ENCODE data around the gene MYH11.

MYH11 gene

DNA sequence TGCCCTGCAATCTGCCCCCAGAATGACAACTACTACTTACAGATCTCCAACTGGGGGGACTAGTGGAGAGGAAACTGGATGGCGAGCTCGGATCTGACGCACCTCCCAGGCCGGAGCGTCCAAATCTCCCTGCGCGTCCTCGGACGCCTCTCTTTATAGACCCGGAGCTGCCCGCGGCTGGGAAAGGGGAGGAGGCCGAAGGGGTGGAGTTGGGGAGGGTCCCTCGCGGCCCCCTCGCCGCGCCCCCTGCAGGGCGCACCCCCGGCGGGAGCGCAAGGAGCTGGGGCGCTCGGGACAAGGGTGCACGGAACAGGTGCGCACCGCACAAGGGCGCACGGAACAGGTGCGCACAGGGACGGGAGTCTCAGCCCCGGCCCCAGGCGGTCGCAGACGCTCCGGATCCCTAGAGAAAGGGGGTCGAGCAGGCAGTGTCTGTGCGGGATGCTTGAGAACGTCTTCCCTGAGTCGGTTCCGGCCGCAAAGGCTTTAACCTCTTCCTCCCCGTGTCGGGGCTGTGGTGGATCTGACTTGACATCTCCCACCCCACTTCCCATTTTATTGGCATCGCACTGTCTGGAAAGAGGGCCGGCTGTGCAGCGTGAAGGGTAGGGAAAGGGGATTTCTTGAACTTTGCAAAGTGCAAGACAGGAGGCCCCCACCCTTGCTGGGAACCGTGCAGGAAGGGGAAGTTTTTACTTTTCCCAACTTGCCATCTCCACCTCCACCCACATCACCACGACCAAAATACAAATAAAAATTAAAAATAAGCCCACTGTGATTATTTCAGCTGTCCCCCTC is at the start of gene MYH11:
TSS of gene MYH11 (minus strand) at position 128 of the 798 bp plus-strand sequence. CDS start 18,776 bp downstream, outside the sequence.
- peak; percentile 40 for DNase-seq

DNA sequence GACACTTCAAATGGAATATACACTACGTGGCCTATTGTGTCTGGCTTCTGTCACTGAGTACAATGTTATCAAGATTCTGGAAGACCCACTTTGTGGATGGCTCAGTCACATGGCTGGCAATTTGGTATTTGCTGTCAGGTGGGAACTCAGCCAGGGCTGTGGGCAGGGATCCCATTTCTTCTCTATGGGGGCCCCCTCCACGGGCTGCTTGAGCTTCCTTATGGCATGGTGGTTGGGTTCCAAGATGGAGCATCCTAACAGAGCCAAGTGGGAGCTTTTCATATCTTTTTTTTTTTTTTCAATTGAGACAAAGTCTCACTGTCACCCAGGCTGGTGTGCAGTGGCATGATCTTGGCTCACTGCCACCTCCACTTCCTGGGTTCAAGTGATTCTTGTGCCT is 49.6 kb upstream of the MYH11 start:
- no peak for DNase-seq

DNA sequence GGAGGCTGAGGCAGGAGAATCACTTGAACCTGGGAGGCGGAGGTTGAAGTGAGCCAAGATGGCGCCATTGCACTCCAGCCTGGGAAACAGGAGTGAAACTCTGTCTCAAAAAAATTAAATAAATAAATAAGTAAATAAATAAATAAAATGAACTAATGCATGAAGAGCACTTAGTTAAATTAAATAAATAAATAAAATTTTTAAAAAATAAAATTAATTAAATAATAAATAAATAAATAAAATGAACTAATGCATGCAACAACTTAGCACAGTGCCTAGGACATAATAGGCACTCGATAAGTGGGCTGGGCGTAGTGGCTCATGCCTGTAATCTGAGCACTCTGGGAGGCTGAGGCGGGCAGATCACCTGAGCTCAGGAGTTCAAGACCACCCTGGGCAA is 47.1 kb upstream of the MYH11 start:
- DNase-seq = no peak

DNA sequence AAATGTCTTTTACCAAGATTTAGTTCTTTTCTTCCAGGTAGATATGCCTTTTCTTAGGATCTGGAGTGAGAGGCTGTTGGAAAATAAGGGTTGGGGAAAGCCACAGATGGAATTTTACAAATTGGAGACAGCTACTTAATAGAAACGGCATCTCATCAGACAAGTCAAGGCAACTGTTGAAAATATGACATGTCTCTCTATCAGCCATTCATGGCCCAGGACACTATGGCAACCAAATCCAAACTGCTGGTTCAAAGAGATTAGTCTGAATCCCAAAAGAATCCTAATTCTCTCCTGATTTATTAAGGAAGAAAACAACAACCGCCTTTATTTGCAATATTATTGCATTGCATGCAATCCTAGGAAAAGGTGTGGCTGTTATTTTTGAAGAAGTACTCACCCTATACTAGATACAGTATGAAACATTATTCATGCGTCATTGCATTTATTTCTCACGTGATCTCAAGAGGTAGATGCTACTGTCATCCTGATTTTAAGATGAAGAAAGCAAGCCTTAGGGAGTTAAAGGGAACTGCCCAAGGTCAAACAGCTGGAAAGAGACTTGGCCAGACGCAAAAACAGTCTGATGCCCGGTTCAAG is 44.2 kb upstream of the MYH11 start:
- DNase-seq = no peak

DNA sequence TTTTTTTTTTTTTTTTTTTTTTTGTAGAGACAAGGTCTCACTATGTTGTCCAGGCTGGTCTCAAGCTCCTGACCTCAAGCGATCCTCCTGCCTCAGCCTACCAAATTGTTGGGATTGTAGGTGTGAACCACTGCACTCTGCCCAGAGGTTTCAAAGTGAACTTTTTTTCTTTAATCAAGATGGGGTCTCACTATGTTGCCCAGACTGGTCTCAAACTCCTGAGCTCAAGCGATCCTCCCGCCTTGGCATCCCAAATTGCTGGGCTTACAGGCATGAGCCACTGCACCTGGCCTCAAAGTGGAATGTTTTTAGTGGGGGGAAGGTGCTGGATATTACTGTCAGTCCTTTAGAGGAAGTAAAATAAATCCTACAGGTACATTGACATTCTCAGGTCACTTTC is 43.5 kb upstream of the MYH11 start:
- no peak for DNase-seq

DNA sequence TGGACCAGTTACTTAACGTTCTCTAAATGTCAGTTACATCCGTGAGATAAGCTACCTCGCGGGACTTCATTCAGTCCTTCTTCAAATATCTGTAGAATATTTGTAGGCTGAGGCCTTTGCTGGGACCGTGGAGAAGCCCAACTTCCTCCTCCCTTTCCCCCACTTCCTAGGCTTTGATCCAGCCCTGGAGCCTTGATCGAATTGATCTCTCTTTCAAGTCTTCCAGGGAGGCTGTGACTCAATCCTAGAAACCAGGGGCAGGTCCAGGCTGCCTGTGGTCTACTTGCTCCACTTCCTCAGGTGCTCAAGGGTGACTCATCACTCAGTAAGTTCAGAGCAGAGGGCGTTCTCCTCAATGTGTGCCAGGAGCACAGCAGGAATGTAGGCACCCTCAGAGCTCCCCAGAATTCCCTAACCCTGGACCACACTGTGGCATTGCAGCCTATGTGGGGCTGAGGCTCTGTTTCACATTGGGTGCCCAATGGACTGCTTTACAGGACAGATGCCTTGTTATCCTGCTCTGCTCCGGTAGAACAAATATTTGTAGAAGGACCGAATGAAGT is 42.8 kb upstream of the MYH11 start:
- DNase-seq = peak; percentile 18

DNA sequence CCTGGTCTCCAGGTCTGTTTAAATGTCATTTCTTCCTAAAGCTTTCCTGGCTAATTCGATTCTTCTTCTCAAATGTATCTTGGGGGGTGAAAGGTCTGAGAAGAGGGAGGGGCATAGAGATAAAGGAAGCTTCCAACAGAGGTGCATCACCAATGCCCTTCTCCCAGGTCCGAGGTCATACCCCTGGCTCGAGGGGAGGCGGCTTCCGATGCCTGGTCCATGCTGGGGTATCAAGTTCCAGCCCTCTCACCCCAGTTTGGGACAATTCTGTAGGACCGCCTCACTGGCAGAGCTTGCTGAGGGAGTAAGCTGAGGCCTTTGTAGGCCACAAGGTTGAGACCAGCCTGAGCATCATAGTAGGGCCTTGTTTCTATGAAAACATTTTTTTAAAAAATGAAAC is 41.8 kb upstream of the MYH11 start:
- DNase-seq = no peak

DNA sequence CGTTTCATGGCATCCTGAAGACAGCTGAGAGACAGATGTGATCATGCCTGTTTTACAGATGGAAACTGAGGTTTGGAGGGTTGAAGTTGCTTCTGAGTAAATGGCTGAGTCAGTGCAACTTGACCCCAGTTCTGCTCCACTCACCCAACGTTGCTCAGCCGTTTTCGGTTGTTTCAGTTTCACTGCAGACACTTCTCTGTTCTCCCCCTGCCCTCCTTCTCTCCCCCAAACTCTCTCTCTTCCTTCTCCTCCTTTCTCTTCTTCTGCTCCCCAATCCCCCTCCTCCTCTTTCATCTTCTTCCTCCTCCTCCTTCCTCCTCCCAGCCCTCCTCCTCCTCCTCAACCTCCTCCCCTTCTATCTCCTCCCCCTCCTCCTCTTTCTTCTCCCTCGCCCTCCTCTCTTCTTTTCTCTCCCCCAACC is 41.0 kb upstream of the MYH11 start:
- no peak for DNase-seq

DNA sequence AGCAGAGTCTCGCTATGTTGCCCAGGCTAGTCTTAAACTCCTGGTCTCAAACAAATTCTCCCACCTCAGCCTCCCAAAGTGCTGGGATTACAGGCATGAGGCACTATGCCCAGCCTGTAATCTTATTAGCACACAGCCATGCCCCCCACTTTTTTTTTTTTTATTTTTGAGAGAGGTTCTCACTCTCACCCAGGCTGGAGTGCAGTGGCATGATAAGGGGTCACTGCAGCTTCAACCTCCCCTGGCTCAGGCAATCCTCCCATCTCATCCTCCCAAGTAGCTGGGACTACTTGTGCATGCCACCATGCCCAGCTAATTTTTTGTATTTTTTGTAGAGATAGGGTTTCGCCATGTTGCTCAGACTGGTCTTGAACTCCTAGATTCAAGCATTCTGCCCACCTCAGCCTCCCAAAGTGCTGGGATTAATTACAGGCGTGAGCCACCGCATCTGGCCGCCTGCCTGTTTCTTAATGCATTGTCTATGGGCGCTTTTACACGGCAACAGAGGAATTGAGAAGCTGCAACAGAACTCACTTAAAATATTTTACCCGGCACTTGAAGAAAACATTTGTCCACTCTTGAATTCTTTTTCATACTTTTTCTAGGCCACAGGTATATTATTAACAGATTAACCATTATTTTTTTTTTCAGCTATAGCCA is 40.4 kb upstream of the MYH11 start:
- DNase-seq = peak; percentile 77

DNA sequence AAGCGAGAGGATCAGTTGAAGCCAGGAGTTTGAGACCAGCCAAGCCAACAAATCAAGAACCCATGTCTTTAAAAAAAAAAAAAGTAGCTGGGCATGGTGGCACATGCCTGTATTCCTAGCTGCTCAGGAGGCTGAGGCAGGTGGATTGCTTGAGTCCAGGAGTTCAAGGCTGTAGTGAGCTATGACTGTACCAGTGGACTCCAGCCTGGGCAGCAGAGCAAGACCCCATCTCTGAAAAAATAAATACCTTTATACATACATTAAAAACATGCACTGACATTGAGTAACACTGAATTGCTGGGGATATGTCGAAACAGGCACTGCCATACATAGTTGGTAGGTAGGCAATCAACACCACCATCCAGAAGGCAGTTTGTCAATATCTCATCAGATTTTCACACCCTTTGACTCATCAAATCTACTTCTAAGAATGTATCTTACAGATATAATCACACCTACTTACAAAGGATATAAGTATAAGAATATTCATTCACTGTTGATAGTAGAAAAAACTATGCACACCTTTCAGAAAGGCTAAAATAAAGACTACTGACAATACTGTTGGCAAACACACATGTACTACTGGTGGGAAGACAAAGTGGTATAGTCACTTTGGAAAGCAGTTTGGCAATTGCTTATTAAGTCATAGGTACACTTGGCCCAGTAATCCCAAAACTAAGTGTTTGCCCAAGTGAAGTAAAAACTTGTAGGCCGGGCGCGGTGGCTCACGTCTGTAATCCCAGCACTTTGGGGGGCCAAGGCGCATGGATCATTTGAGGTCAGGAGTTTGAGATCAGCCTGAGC is 37.9 kb upstream of the MYH11 start:
- DNase-seq = peak; percentile 40

DNA sequence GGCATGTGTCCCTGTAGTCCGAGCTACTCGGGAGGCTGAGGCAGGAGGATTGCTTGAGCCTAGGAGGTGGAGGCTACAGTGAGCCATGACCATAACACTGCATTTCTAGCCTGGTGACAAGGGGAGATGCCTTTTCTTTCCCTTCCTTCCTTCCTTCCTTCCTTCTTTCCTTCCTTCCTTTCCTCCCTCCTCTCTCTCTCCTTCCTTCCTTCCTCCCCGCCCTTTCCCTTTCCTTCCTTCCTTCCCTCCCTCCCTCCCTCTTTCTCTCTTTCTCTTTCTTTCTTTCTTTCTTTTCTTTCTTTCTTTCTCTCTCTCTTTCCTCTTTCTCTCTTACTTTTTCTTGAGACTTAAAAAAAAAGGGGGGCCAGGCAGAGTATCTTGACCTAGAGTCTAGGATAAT is 34.7 kb upstream of the MYH11 start:
- DNase-seq = no peak

DNA sequence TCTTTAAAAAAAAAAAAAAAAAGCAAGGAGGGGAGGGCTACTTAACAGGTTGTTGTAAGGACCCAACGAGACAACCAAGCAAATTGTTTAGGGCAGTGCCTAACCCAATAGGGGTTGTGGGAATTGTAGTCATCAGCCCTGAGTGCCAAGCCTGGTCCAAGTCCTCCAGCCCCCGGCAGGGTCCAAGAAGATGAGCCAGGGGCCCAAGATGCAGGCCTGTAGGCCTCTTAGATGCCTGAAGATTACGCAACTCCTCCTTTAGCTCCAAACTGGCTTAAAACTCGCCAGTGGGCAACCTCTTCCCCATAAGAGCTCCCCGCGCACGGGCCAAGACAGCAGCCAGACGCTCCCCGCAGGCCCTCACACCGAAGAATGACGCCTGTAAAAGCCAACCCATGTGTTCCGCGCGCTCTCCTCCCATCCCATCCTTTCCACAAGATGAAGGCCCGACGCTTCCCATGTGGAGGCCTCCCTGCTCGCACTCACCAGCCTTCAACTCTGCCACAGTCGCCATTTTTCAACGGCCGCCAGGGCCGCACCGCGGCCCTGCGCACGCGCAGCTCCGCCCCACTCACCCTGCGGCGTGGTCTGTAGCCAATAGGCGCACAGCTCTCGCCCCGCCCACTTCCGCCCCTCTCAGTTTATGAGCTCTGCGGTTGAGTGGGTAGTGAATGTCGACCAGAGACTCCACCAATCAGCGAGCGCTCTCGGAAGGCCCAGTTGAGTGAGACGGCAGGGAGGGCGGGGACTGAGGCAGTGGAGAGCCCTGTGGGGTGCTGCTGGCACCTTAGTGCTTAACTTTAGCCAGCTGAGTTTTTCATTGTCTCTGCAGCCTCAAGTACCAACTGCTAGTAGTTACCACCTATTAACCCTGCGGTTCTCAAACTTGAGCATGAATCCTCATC is 31.5 kb upstream of the MYH11 start, which contains the start of gene CEP20:
TSS of gene CEP20 (minus strand) at position 532 of the 905 bp plus-strand sequence. CDS start at position 514, 18 bp downstream.
- peak; percentile 100 for DNase-seq

DNA sequence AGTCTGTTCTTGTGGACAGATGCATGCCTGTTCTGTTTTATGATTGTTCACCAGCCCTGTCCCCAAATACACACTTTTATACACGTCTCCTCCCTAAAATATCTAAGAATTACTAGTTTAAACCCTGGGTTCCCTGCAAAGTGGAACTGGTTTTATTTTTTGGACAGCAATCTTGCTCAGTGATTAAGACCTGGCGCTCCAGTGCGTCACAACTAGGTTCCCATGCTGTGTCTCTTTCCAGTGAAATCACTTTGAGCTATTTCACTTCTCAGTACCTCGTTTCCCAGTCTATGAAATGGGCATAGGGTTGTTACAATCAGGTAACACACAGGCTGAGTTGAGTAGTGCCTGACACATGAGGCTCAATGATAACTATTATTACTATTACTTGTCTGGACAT is 30.5 kb upstream of the MYH11 start:
- peak; percentile 22 for DNase-seq

DNA sequence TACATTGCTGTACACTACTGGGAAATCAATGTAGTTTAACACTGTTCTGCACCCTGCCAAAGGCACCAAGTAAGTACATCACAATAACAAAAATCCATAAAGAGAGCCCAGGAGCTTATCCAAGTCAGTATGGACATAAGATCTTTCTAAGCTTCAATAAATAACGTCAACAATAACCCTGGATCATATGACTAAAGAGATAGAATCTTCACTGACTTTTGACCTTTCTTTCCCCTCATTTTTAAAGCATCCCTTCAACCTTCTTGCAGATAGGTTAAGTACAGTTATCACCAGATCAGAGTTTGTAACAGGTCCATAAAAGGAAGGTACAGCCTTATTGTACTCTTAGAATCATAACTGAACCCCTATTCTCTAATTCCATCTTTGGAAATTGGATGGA is 29.2 kb upstream of the MYH11 start:
- no peak for DNase-seq

DNA sequence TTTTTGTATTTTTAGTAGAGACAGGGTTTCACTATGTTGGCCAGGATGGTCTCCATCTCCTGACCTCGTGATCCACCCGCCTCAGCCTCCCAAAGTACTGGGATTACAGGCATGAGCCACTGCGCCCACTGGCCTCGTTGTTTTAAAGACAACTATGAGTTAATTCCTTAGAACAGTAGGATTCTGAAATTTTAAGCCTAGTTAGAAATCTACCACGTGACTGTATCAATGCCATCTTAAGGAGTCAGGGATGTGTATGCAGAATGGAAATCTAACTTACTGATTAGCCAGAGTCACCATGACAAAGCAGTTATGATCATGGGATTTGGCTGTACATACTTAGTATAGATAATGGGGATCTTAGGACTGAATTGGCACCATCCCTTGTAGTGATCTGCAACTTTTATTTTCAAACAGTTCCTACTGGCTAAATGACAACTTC is 28.8 kb upstream of the MYH11 start:
- peak; percentile 69 for DNase-seq

DNA sequence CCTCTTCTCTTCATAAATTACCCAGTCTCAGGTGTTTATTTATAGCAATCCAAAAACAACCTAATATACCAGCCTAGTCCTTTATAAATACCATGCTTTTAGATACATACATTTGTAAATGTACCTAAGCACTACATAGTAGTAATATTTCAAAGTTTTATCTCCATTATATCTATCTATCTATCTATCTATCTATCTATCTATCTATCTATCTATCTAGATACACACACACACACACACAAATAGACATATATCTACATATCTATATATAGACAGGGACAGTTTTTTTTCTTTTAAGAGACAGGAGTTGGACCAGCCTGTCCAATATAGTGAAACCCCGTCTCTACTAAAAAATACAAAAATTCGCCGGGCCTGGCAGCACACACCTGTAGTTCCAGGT is 25.7 kb upstream of the MYH11 start:
- no peak for DNase-seq

DNA sequence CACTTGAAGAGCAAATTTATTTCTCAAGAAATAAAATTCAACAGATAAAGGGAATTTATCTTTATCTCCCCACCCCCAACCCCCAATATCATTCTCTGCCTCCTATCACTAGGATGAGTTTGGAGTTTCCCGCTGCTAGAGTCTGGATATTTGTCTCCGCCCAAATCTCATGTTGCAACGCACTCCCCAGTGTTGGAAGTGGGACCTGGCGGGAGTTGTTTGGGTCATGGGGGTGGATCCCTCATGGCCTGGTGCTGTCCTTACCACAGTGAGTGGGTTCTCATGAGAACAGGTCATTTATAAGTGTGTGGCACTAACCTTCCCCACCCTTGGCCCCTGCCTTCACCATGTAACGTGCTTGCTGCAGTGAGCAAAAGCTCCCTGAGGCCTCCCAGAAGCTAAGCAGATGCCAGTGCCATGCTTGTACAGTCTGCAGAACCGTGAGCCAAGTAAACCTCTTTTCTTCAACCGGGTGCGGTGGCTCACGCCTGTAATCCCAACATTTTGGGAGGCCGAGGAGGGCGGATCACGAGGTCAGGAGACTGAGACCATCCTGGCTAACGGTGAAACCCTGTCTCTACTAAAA is 25.1 kb upstream of the MYH11 start:
- no peak for DNase-seq

DNA sequence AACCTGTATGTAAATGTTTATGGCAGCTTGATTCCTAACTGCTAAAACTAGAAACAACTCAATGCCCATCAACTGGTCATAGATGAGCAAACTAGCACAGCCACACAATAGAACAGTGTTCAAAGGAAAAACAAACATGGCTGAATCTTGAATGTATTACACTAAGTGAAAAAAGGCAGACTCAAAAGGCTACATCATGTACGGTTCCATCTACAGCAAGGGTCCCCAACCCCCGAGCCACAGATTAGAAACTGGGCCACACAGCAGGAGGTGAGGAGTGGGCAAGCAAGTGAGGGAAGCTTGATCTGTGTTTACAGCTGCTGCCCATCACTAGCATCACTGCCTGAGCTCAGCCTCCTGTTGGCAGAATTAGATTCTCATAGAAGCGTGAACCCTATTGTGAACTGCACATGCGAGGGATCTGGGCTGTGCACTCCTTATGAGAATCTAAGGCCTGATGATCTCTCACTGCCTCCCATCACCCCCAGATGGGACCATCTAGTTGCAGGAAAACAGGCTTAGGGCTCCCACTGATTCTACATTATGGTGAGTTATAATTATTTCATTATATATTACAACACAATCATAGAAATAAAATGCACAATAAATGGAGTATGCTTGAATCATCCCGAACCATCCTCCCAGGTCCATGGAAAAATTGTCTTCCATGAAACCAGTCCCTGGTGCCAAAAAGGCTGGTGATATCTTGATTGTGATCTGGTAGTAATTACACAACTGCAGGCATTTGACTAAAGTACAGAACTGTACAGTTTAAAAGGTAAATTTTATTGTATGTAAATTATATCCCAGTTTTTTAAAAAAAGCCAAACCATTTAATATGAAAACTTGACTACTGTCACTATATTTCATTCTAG is 23.8 kb upstream of the MYH11 start:
- DNase-seq = no peak

DNA sequence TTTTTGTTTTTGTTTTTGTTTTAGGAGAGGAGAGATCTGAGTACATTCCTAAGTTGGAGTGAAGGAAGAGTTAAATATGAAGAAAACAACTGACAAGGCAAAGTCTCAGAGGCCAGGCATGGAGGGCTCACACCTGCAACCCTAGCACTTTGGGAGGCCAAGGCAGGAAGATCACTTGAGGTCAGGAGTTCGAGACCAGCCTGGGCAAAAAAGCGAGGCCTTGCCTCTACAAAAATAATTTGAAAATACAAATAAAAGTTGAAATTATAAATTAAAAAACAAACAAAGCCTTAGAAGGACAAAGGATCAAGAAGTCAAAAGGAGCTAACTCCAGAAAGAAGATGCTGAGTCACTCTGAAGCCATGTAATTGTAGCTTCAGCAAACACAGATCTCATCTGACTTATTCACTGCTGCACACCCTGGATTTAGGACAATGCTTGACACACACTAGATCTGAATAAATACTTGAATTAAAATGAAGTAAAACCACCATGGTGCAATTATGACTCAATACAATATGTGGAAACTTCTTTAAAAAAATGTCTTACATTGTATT is 22.5 kb upstream of the MYH11 start:
- DNase-seq = peak; percentile 79

DNA sequence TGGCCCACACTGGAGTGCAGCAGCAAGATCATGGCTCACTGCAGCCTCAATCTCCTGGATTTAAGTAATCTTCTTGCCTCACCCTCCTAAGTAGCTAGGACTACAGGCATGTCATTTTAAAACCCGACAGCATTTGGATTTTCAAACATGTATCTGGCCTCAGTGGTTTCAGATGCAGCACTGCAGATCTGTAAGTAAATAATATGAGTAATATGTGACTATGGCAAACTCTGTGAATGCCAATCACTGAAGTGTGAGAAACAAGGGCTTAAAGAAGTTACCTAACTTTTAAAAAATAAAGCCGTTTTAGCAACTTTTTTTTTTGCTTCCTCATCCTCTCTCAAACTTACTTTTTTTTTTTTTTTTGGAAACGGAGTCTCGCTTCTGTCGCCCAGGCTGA is 19.7 kb upstream of the MYH11 start:
- no peak for DNase-seq

Measured in hematopoietic multipotent progenitor cell treated with erythropoietin and hydrocortisone succinate and interleukin-3 and kit ligand, for 4 days (in vitro differentiated cells).